ENCODE data around the gene CISH.

- no peak for TF ChIP-seq CTCF (conservative IDR thresholded peaks at IDR 0.05; ENCODE audit: low read depth, low read length)
- no peak for TF ChIP-seq RAD21 (IDR thresholded peaks at IDR 0.05; ENCODE audit: low read length)
- no peak for TF ChIP-seq CEBPB (IDR thresholded peaks at IDR 0.05; ENCODE audit: low read depth, low read length)
- TF ChIP-seq POLR2A (IDR thresholded peaks at IDR 0.05; ENCODE audit: low read depth, low read length), result no peak
- no peak for TF ChIP-seq MAFK (IDR thresholded peaks at IDR 0.05; ENCODE audit: low read depth, low read length)
- TF ChIP-seq RFX5 (IDR thresholded peaks at IDR 0.05; ENCODE audit: low read depth, low read length), result no peak
- no peak for TF ChIP-seq RCOR1 (IDR thresholded peaks at IDR 0.05; ENCODE audit: insufficient replicate concordance, low read length)
- no peak for TF ChIP-seq NFE2L2 (IDR thresholded peaks at IDR 0.05; ENCODE audit: low read depth, low read length)
- no peak for TF ChIP-seq BHLHE40 (IDR thresholded peaks at IDR 0.05; ENCODE audit: low read depth, low read length)
- no peak for TF ChIP-seq CHD1 (IDR thresholded peaks at IDR 0.05; ENCODE audit: low read depth, low read length)
These were observed 53.7 kb downstream of the CISH start for GRCh38 chr3:50557915-50558314.
